ENCODE data around the gene EDDM13. TPM values are rescaled to one million over a fixed set of nuclear protein-coding genes. Genes with fewer than 3 reads are reported as not detected.
A peak's percentile ranks its signal among the peaks of the same experiment; 100 is the strongest.

Gene EDDM13
- total RNA-seq, 4 donors from 2014 or later: not detected

DNA sequence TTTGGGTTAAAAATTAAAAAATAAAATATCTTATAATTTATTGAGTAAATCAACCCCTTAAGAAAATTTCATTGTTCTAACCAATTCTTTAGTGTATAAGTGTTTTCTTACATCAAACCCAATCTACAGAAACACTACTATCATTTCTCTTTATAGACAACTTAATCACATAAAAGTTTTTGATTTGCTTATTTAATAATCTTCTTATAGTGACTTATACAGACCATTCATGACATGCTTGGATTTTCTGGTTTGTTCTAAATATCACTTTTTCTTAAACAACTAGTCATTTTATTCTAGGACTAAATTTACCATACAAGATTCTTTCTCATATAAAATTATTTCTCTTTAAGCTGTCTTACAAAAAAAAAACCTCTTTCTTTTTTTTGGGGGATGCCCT lies 69.4 kb downstream of the EDDM13 start:
- Histone ChIP-seq H3K36me3 (no peaks in the 10 kb centered on the region), H3K9me3 (no peaks in the 10 kb centered on the region), H3K4me1 (no peaks in the 10 kb centered on the region), H3K4me3 (no peak overlapping the region), H3K27me3 (no peaks in the 10 kb centered on the region), H3K27ac (no peak overlapping the region)
- in situ Hi-C loops (cut with MboI; ENCODE audit: low sequenced_read_pairs in 4 of 4) (loop anchor here in 1 of 4 donors (10.0 kb wide), 1 partner anchor 267 kb away; no protein-coding TSS in a partner anchor), intact Hi-C loops (cut with DNase I; ENCODE audit: low total_unique reads) (no loop called here)
- no peak for DNase-seq
- ATAC-seq: no peak
- no peak for TF ChIP-seq POLR2A (IDR thresholded peaks at IDR 0.05)
- TF ChIP-seq, protein P1, sequence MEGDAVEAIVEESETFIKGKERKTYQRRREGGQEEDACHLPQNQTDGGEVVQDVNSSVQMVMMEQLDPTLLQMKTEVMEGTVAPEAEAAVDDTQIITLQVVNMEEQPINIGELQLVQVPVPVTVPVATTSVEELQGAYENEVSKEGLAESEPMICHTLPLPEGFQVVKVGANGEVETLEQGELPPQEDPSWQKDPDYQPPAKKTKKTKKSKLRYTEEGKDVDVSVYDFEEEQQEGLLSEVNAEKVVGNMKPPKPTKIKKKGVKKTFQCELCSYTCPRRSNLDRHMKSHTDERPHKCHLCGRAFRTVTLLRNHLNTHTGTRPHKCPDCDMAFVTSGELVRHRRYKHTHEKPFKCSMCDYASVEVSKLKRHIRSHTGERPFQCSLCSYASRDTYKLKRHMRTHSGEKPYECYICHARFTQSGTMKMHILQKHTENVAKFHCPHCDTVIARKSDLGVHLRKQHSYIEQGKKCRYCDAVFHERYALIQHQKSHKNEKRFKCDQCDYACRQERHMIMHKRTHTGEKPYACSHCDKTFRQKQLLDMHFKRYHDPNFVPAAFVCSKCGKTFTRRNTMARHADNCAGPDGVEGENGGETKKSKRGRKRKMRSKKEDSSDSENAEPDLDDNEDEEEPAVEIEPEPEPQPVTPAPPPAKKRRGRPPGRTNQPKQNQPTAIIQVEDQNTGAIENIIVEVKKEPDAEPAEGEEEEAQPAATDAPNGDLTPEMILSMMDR (IDR thresholded peaks at IDR 0.05 in 4 of 5, conservative IDR thresholded peaks at IDR 0.05 in 1 of 5): no peak

DNA sequence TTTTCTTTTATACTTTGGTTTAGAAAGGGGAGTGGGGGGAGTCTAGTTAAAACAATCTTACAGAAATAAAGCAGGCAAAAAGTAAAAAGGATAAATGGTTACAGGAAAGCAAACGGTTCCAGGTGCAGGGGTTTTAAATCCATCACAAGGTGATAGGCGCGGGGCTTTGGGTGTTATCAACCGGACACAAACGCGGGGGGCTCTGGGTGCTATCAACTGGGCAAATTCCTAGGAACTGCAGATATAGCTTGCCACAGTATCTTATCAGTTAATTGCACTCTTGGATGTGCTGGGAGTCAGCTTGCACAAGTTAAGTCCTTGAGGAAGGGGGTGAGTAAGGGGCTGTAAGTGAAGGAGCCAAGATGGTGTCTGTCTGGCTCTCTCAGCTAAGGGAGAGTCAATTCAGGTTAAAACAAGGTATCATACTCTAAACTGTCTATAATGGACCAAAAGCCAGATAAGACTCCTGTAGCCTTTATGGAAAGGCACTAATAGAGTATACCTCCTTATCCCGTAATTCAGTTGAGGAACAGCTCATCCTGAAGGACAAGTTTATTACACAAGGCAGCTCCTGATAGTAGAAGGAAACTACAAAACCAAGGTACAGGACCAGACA lies 74.7 kb downstream of the EDDM13 start:
- Histone ChIP-seq H3K27ac (no peak overlapping the region), H3K4me1 (no peaks in the 10 kb centered on the region), H3K27me3 (no peaks in the 10 kb centered on the region), H3K36me3 (no peaks in the 10 kb centered on the region), H3K4me3 (no peak overlapping the region), H3K9me3 (no peaks in the 10 kb centered on the region)
- in situ Hi-C loops (cut with MboI; ENCODE audit: low sequenced_read_pairs in 4 of 4): loop anchor here in 2 of 4 donors (5.0 to 10.0 kb wide), 2 partner anchors 272 to 280 kb away; no protein-coding TSS in a partner anchor
- DNase-seq (no peak), ATAC-seq (no peak)
- intact Hi-C loops (cut with DNase I; ENCODE audit: low total_unique reads): no loop called here
- TF ChIP-seq, protein P1 (IDR thresholded peaks at IDR 0.05 in 4 of 5, conservative IDR thresholded peaks at IDR 0.05 in 1 of 5): no peak
- no peak for TF ChIP-seq POLR2A (IDR thresholded peaks at IDR 0.05)

DNA sequence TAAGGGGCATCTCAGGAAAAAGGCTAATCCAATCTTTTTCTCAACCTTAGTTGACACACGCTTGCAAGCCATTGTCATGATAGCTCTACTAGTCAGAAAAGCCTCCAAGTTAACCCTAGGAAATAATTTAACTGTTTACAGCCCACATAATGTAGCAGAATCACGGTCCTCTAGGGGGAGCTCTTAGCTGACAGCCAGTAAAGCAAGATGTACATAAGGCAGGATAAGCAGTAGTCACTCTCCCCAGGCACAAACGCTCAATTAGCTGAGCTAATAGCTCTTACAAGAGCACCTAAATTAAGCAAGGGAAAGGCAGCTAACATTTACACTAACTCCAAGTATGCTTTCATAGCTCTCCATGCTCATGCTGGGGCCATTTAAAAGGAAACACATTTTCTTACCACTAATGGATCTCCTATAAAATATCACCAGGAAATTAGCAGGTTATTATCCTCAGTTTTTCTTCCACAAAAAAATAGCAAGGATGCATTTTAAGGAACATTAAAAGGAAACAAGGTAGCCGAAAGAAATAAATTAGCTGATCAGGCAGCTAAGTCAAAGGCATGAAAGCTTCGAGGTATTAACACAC lies 75.8 kb downstream of the EDDM13 start:
- DNase-seq (no peak), ATAC-seq (no peak)
- no peaks in the 10 kb centered on the region for H3K4me1 ChIP-seq
- intact Hi-C loops (cut with DNase I; ENCODE audit: low total_unique reads): no loop called here
- in situ Hi-C loops (cut with MboI; ENCODE audit: low sequenced_read_pairs in 4 of 4): loop anchor here in 2 of 4 donors (5.0 to 10.0 kb wide), 2 partner anchors 274 to 281 kb away; no protein-coding TSS in a partner anchor
- H3K36me3 ChIP-seq: no peaks in the 10 kb centered on the region
- TF ChIP-seq, protein P1 (IDR thresholded peaks at IDR 0.05 in 4 of 5, conservative IDR thresholded peaks at IDR 0.05 in 1 of 5): no peak
- no peak for TF ChIP-seq POLR2A (IDR thresholded peaks at IDR 0.05)
- H3K9me3 ChIP-seq: no peaks in the 10 kb centered on the region
- no peak overlapping the region for H3K27ac ChIP-seq
- H3K4me3 ChIP-seq: no peak overlapping the region
- no peaks in the 10 kb centered on the region for H3K27me3 ChIP-seq

DNA sequence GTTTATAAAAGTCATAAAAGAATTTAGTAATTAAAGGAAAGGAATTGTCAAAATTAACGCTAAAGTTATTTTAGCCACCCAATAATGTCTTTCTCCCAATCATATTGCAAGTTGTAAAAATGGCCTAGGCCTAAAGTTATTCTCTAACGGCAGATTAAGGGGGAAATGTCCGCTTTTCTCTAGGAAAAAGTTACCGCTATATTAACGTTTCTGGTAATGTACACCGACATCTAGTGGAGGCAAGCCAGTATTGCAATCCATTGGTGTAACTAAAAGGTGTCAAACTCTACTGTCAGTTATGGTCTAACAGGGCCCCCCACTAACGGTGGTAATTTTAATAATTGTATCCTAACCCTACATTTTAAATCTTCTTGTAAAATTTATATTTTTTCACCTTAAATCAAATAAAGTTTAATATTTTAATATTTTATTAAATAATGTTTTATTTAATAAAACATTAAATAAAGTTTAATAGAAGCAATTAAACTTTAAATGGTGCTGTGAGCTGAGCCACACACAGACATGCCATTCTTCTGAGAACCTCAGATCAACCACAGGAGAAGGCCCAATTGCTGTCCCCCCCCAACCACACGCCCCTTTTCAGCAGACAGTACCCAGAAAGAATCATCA lies 78.0 kb downstream of the EDDM13 start:
- Histone ChIP-seq H3K4me3 (peak overlapping the region in 1 of 4 donors; percentile 18), H3K27ac (no peak overlapping the region), H3K36me3 (no peaks in the 10 kb centered on the region), H3K4me1 (no peaks in the 10 kb centered on the region), H3K9me3 (no peaks in the 10 kb centered on the region), H3K27me3 (no peaks in the 10 kb centered on the region)
- ATAC-seq (no peak), DNase-seq (peak in 1 of 2 donors; percentile 4)
- TF ChIP-seq, protein P1 (IDR thresholded peaks at IDR 0.05 in 4 of 5, conservative IDR thresholded peaks at IDR 0.05 in 1 of 5): peak; percentile 59 to 86 (median 77)
- TF ChIP-seq POLR2A (IDR thresholded peaks at IDR 0.05): no peak
- in situ Hi-C loops (cut with MboI; ENCODE audit: low sequenced_read_pairs in 4 of 4): loop anchor here in 2 of 4 donors (10.0 kb wide), 1 partner anchor 276 kb away; no protein-coding TSS in a partner anchor
- intact Hi-C loops (cut with DNase I; ENCODE audit: low total_unique reads): loop anchor here (1.0 kb wide), 1 partner anchor 274 kb away; no protein-coding TSS in a partner anchor
